GM21825 (cell line): ENCODE results near the gene PDLIM3.
"Not testable (repeated sequence)": the region's sequence is repeated elsewhere in the genome, so short reads cannot be mapped to it uniquely, and the experiment has no call there.

Source experiments
- ATAC-seq: cut with Tn5 transposase; IDR thresholded peaks from one replicate; pipeline ENCODE4 v1.9.1; 2021; ENCODE audit warnings: mild to moderate bottlenecking, moderate library complexity; ENCODE audit not compliant: unreplicated experiment

Gene PDLIM3, protein sequence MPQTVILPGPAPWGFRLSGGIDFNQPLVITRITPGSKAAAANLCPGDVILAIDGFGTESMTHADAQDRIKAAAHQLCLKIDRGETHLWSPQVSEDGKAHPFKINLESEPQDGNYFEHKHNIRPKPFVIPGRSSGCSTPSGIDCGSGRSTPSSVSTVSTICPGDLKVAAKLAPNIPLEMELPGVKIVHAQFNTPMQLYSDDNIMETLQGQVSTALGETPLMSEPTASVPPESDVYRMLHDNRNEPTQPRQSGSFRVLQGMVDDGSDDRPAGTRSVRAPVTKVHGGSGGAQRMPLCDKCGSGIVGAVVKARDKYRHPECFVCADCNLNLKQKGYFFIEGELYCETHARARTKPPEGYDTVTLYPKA

GRCh38 chr4:185534866-185535611 is at the start of gene PDLIM3:
Gene PDLIM3 (minus strand): TSS chr4:185535507. CDS start chr4:185535434, 73 bp downstream.
- no peak for ATAC-seq

DNA sequence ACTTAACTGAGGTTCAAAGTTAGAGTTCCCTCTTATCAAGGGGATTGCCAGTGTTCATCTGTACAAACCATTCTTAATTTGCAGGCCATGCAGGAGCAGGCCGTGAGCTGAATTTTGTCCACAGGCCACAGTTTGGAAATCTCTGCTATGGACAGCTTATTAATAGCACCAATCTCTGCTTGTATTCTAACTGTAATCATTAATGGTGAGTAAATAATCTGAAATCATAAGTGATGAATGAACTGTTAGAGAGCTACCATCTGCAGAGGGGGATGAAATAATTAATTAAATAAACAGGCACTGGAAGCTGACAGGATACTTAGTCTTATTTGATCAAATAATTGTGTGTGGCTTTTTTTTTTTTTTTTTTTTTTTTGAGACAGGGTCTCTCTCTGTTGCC is 48.5 kb upstream of the PDLIM3 start:
- ATAC-seq, result no peak

DNA sequence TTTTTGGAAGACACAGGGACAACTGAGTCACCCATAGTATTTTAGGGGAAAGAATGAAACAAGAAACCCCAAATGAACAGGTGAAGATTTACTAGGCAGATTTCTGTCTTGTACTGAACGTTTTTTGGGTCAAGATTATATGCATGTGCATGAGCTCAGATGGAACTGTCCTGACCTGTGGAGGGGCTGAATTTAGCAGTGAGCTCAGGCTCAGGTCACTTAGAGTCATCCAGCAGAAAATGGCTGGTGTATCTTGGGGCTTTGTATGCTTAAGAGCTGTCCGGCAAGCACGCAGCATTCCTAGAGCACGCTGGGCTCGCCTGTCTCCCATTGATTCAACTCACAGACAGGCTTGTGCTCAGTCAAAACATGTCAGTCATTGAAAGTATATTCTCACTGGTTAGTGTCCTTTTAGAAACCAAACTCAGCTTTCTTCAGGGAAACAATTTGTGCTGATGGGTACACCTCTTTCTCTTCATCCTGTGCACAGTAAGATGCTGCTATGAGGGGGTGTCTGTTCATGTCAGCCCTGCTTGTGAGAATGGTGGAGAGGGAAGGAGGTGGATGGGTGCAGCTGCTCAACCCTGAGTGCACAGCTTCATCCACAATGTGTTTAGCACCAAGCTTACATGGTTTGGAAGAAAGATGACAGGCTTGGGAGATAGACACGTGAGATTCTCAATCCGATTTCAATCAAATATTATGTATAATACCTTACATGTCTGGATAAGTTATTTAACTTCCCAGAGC is 47.5 kb upstream of the PDLIM3 start:
- ATAC-seq, result no peak

DNA sequence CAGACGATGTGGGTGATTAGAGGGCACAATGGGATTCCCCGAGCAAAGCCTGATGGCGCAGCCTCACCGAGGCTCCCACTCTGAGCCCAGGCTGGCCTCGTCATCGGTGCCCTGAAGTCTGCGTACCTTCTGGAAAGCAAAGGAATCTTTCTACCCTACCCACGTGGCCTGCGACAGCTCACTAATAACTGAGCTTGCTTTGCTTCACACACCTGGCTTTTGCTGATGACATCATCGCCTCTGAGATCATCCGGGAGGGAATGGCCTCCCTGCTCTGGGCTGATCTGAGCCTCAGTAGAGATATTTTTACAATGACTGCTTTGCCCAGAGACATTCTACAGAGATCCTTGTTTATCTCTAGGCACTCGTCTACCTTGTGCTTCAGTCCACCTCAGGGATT is 45.4 kb upstream of the PDLIM3 start:
- no peak for ATAC-seq

GRCh38 chr4:185578284-185578683 is 43.0 kb upstream of the PDLIM3 start:
- ATAC-seq, result no peak

- no peak for ATAC-seq
Observed at GRCh38 chr4:185576962-185577950, 41.9 kb upstream of the PDLIM3 start.

- no peak for ATAC-seq
Observed at GRCh38 chr4:185576314-185576961, 41.1 kb upstream of the PDLIM3 start.

DNA sequence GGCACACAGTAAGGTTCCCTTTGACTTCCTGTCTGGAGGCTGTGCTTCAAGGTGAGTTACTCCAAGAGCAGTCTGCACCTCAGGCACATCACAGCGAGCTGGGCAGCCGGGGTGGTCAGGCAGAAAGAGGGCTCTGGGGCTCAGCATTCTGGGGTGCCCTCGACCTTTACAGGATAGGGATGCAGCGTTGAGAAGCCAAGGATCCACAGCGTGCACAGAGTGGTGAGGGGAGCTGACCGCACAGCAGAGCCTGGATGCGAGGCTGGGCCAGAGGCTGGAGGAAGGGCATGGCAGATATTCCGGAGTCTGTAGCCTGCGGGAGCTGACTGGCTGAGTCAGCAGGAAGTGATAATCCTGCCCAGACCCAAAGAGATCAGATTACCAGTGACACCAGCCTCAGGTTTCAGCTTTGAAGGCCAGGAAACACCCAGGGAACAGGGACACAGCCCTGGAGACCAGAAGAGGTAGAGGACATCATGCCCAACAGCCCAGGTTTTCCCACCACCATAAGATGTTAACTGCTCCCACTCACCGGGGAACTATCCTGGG is 38.4 kb upstream of the PDLIM3 start:
- ATAC-seq, result no peak

- ATAC-seq, result no peak
Observed at GRCh38 chr4:185570727-185571126, 35.4 kb upstream of the PDLIM3 start.

DNA sequence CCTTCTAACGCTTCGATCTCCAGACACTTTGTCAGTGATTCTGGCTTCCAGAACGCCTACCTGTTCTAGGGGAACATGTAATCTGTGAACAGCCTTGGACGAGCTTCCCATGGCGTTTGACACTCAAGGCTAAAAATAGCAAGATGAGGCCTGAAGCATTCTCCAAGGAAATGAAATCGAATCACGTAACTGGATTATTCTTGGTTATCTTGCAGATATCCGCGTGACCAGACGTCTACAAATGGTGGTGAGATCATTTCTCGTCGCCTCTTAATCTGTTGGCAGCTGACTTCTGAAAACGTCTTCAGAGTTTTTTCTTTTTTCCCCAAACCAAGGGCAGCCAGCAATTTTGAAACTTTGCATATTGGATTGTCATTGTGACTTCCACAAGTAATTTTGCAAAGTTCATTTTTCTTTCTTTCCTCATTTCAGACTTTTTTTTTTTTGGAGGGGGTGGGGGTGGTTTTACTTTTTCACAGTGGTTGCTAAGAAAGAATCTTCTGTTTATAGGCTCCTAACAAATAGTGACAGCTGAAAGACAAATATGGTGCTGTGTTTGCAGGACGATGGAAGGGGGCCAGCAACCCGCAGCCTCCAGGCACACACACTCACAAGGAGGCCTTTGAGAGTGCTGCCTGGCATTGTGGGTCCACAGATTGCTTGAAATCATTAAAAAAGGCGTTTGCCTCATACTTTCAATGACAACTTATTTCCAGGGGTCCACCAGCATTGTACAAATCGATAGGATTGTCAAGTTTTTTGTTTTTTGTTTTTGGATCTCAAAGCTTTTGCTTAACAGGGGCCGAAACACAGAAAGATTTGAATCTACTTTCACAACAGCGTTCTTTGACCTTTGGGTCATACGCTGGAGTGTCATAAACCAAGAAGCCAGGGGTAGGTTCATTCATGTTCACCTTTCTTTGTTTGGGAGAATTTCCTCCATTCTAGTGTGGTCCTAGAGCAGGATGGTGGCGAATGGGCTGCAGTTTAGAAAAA is 32.4 kb upstream of the PDLIM3 start:
- no peak for ATAC-seq

DNA sequence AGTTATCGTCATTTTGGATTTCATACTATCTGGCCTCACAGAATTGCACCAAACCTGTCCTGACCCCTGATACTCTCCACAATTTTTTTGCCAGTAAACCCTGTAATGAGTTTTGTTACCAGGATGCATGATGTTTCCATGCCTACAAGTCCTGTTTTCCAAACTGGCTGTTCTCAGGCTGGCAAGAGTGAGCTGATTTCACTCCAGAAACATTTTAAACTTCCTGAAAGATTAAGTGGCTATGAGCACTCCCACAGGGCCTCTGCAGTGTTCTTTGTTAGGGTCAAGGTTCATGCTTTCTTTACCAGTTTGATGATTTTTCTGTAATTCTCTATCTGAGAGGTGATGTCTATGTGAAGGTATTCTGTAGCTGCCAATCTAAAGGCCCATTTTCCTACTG is 31.7 kb upstream of the PDLIM3 start:
- no peak for ATAC-seq

- no peak for ATAC-seq
Observed at GRCh38 chr4:185566425-185566824, 31.1 kb upstream of the PDLIM3 start.

DNA sequence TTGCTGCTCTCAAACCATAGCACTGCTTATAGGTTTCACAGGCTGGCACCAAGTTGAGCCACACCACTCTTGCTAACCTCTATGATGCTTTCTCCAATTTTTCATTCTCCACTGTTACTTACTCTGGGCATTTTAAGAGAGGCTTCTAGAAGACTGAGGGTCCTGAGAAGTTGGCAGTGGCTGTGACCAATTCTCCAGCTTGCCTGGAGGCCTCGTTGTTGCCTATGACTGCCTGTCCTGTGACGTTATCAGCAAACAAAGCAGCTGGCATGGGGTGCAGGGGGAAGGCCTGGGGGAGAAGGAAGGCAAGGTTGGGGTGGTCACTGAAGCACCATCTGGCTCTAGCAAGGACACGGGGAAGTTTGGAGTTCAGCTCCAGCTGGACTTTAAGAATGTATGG is 30.4 kb upstream of the PDLIM3 start:
- no peak for ATAC-seq

- ATAC-seq, result no peak
Observed at GRCh38 chr4:185564349-185564748, 29.0 kb upstream of the PDLIM3 start.

GRCh38 chr4:185562531-185562930 is 27.2 kb upstream of the PDLIM3 start:
- no peak for ATAC-seq

DNA sequence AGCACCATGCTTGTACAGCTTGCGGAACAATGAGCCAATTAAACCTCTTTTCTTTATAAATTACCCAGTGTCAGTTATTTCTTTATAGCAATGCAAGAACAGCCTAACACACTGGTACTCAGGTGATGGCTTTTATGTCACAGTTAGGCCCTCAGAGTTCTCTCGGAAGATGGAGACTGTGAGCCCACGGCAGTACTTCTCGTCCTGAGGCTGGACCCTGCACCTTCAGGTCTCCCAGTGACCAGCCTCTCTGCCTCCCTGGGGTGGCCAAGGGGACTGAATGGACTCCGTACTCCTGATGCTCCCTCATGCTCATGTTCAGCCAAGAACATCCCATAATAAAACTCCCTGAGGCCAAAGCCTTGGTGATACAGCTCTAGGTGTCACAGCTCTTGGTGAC is 25.0 kb upstream of the PDLIM3 start:
- ATAC-seq, result no peak

- ATAC-seq, result no peak
Observed at GRCh38 chr4:185559915-185560281, 24.6 kb upstream of the PDLIM3 start.

DNA sequence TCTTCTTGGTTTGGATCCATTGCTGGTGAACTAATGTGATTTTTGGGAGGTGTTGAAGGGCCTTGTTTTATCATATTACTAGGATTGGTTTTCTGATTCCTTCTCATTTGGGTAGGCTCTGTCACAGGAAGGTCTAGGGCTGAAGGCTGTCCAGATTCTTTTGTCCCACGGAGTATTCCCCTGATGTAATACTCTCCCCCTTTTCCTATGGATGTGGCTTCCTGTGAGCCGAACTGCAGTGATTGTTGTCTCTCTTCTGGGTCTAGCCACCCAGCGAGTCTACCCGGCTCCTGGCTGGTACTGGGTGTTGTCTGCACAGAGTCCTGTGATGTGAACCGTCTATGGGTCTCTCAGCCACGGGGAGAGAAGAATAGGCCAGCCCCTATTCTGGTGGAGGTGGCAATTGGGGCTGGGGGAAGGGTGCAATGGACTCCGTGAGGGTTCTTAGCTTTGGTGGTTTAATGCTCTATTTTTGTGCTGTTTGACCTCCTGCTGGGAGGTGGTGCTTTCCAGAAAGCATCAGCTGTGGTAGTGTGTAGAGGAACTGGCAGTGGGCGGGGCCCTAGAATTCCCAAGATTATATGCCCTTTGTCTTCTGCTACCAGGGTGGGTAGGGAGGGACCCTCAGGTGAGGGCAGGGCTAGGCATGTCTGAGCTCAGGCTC is 24.1 kb upstream of the PDLIM3 start:
- ATAC-seq, result not testable (repeated sequence)
